ENCODE data around the gene TMEM184B. TPM values are rescaled to one million over a fixed set of nuclear protein-coding genes. Genes with fewer than 3 reads are reported as not detected.

Gene TMEM184B
- total and polyA plus RNA-seq, 2 experiments from 2014 or later: 42.2 to 95.1 TPM

DNA sequence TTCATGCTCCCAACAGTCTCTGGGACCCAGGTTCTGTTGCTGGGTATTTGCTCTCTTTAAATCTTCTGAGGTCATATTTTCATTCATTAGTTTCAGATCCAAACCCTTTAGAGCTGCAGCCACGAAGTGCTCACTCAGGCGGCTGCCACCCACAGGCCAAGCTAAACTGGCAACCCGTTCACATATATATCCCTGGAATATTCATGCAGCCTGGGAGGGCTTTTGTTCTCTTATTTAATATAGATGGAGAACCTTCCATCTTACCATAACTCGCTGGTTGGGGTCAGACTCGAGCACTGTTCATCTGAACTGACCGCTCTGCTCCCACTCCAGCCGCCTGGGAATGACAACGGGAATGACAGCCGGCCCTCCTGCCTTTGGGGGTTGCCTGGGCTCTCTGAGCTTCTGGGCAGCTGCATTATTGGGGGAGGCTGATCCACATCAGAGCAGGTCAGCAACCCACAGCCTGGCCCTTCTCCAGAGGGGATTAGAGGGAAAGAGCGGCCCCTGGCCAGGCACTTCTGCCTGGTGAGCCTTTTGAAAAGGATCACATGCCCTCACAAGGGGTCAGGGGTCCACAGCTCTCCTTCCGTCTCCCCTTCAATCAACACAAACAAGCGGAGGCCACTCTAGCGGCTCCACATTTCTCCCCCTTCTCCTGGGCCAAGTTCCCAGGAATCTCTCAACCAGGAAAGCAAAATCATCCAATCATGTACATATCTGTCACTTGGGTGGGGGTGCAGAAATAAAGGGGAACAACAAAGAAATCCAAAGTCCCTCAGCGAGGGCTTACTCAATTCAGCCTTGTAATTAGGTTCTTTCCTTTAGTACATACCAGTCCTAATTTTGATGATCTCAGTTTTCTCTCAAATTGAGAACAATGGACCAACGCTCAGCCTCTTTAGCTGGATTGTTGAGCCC, 11.8 kb downstream of the TMEM184B start (continued):
- TF ChIP-seq, protein P1, sequence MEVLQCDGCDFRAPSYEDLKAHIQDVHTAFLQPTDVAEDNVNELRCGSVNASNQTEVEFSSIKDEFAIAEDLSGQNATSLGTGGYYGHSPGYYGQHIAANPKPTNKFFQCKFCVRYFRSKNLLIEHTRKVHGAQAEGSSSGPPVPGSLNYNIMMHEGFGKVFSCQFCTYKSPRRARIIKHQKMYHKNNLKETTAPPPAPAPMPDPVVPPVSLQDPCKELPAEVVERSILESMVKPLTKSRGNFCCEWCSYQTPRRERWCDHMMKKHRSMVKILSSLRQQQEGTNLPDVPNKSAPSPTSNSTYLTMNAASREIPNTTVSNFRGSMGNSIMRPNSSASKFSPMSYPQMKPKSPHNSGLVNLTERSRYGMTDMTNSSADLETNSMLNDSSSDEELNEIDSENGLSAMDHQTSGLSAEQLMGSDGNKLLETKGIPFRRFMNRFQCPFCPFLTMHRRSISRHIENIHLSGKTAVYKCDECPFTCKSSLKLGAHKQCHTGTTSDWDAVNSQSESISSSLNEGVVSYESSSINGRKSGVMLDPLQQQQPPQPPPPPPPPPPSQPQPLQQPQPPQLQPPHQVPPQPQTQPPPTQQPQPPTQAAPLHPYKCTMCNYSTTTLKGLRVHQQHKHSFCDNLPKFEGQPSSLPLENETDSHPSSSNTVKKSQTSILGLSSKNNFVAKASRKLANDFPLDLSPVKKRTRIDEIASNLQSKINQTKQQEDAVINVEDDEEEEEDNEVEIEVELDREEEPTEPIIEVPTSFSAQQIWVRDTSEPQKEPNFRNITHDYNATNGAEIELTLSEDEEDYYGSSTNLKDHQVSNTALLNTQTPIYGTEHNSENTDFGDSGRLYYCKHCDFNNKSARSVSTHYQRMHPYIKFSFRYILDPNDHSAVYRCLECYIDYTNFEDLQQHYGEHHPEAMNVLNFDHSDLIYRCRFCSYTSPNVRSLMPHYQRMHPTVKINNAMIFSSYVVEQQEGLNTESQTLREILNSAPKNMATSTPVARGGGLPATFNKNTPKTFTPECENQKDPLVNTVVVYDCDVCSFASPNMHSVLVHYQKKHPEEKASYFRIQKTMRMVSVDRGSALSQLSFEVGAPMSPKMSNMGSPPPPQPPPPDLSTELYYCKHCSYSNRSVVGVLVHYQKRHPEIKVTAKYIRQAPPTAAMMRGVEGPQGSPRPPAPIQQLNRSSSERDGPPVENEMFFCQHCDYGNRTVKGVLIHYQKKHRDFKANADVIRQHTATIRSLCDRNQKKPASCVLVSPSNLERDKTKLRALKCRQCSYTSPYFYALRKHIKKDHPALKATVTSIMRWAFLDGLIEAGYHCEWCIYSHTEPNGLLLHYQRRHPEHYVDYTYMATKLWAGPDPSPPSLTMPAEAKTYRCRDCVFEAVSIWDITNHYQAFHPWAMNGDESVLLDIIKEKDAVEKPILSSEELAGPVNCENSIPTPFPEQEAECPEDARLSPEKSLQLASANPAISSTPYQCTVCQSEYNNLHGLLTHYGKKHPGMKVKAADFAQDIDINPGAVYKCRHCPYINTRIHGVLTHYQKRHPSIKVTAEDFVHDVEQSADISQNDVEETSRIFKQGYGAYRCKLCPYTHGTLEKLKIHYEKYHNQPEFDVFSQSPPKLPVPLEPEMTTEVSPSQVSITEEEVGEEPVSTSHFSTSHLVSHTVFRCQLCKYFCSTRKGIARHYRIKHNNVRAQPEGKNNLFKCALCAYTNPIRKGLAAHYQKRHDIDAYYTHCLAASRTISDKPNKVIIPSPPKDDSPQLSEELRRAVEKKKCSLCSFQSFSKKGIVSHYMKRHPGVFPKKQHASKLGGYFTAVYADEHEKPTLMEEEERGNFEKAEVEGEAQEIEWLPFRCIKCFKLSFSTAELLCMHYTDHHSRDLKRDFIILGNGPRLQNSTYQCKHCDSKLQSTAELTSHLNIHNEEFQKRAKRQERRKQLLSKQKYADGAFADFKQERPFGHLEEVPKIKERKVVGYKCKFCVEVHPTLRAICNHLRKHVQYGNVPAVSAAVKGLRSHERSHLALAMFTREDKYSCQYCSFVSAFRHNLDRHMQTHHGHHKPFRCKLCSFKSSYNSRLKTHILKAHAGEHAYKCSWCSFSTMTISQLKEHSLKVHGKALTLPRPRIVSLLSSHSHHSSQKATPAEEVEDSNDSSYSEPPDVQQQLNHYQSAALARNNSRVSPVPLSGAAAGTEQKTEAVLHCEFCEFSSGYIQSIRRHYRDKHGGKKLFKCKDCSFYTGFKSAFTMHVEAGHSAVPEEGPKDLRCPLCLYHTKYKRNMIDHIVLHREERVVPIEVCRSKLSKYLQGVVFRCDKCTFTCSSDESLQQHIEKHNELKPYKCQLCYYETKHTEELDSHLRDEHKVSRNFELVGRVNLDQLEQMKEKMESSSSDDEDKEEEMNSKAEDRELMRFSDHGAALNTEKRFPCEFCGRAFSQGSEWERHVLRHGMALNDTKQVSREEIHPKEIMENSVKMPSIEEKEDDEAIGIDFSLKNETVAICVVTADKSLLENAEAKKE (CRISPR knock-in tag; IDR thresholded peaks at IDR 0.05): no peak
- TF ChIP-seq POLR2AphosphoS5 (IDR thresholded peaks at IDR 0.05; ENCODE audit: low read depth) (no peak), ZNF114 (CRISPR knock-in tag; IDR thresholded peaks at IDR 0.05) (no peak), JUNB (IDR thresholded peaks at IDR 0.05; ENCODE audit: unreplicated experiment) (no peak)
- TF ChIP-seq, protein P2, sequence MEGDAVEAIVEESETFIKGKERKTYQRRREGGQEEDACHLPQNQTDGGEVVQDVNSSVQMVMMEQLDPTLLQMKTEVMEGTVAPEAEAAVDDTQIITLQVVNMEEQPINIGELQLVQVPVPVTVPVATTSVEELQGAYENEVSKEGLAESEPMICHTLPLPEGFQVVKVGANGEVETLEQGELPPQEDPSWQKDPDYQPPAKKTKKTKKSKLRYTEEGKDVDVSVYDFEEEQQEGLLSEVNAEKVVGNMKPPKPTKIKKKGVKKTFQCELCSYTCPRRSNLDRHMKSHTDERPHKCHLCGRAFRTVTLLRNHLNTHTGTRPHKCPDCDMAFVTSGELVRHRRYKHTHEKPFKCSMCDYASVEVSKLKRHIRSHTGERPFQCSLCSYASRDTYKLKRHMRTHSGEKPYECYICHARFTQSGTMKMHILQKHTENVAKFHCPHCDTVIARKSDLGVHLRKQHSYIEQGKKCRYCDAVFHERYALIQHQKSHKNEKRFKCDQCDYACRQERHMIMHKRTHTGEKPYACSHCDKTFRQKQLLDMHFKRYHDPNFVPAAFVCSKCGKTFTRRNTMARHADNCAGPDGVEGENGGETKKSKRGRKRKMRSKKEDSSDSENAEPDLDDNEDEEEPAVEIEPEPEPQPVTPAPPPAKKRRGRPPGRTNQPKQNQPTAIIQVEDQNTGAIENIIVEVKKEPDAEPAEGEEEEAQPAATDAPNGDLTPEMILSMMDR (conservative IDR thresholded peaks at IDR 0.05; ENCODE audit: low read depth in 2 of 2): no peak
- TF ChIP-seq, protein P3, sequence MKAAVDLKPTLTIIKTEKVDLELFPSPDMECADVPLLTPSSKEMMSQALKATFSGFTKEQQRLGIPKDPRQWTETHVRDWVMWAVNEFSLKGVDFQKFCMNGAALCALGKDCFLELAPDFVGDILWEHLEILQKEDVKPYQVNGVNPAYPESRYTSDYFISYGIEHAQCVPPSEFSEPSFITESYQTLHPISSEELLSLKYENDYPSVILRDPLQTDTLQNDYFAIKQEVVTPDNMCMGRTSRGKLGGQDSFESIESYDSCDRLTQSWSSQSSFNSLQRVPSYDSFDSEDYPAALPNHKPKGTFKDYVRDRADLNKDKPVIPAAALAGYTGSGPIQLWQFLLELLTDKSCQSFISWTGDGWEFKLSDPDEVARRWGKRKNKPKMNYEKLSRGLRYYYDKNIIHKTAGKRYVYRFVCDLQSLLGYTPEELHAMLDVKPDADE (IDR thresholded peaks at IDR 0.05): no peak

Measured in GM23338 (cell line).